WTC11 (cell line): Measurements from ENCODE around the gene PPM1E. TPM values are rescaled to one million over a fixed set of nuclear protein-coding genes. Genes with fewer than 3 reads are reported as not detected.

ENCODE experiments used
- ATAC-seq: fragments of 200-7000 bp; cut with Tn5 transposase; 2 replicates; pipeline ENCODE4 v1.10.0; 2021; ENCODE audit warnings: mild to moderate bottlenecking, moderate library complexity
- CTCF ChIA-PET: fragments of 300-600 bp; sonication (Branson Sonifier 250); formaldehyde crosslinking; loops from one replicate; lab custom pipeline; 2021; ENCODE audit warnings: antibody characterized with exemption; lab: Charles Lee
- POLR2A ChIA-PET: fragments of 350-600 bp; sonication (Branson Sonifier 250); formaldehyde crosslinking; loops from one replicate; lab custom pipeline; 2021; ENCODE audit warnings: antibody characterized with exemption; lab: Charles Lee
- DNase-seq: peaks from one replicate; pipeline ENCODE4 v3.0.0; 2021; ENCODE audit warnings: low spot score
- H3K27ac Mint-ChIP-seq: 2 replicates; pipeline ENCODE4 v1.8.0; 2021; ENCODE audit warnings: mixed read lengths
- H3K27me3 Mint-ChIP-seq: 2 replicates; pipeline ENCODE4 v1.8.0; 2021; ENCODE audit warnings: low read depth, mild to moderate bottlenecking, moderate library complexity, mixed read lengths
- H3K36me3 Mint-ChIP-seq: 2 replicates; pipeline ENCODE4 v1.8.0; 2021; ENCODE audit warnings: mixed read lengths
- H3K4me1 Mint-ChIP-seq: 2 replicates; pipeline ENCODE4 v1.8.0; 2022; ENCODE audit warnings: mixed read lengths
- H3K4me3 Mint-ChIP-seq: 2 replicates; pipeline ENCODE4 v1.8.0; 2021; ENCODE audit warnings: mild to moderate bottlenecking, moderate library complexity, mixed read lengths
- H3K9me3 Mint-ChIP-seq: 2 replicates; pipeline ENCODE4 v1.8.0; 2021; ENCODE audit warnings: mixed read lengths
- FOXJ3 ChIP-seq: sonication (generic); formaldehyde crosslinking; IDR thresholded peaks from 2 replicates; pipeline ENCODE4 v1.9.0; 2021; ENCODE audit warnings: missing genetic modification reagents, mild to moderate bottlenecking, borderline replicate concordance
- GRHL2 ChIP-seq: fragments of 250-450 bp; sonication (Bioruptor Pico); IDR thresholded peaks from 2 replicates; pipeline ENCODE4 v1.8.0; 2022; ENCODE audit warnings: mild to moderate bottlenecking, moderate library complexity; ENCODE audit not compliant: insufficient replicate concordance, severe bottlenecking
- KAT7 ChIP-seq: sonication (generic); formaldehyde crosslinking; IDR thresholded peaks from 2 replicates; pipeline ENCODE4 v1.8.1; 2023; ENCODE audit warnings: missing genetic modification reagents, mild to moderate bottlenecking, borderline replicate concordance
- MYBL2 ChIP-seq: sonication (generic); formaldehyde crosslinking; IDR thresholded peaks from 2 replicates; pipeline ENCODE4 v1.8.1; 2023; ENCODE audit warnings: mild to moderate bottlenecking, moderate library complexity, missing genetic modification reagents
- TEAD1 ChIP-seq: sonication (generic); formaldehyde crosslinking; IDR thresholded peaks from 2 replicates; pipeline ENCODE4 v1.8.0; 2022; ENCODE audit warnings: mild to moderate bottlenecking, missing genetic modification reagents
- ZBTB43 ChIP-seq: sonication (generic); formaldehyde crosslinking; IDR thresholded peaks from 2 replicates; pipeline ENCODE4 v1.8.1; 2023; ENCODE audit warnings: mild to moderate bottlenecking, missing genetic modification reagents
- ZNF138 ChIP-seq: sonication (generic); formaldehyde crosslinking; conservative IDR thresholded peaks from 2 replicates; pipeline ENCODE4 v1.8.1; 2022; ENCODE audit warnings: mild to moderate bottlenecking, moderate library complexity, missing genetic modification reagents
- ZNF263 ChIP-seq: sonication (generic); formaldehyde crosslinking; IDR thresholded peaks from 2 replicates; pipeline ENCODE4 v1.8.1; 2022; ENCODE audit warnings: low read depth, mild to moderate bottlenecking, moderate library complexity, missing genetic modification reagents
- ZNF317 ChIP-seq: sonication (generic); formaldehyde crosslinking; IDR thresholded peaks from 2 replicates; pipeline ENCODE4 v1.8.1; 2023; ENCODE audit warnings: low read depth, mild to moderate bottlenecking, moderate library complexity, missing genetic modification reagents, borderline replicate concordance
- total RNA-seq: library from RNA; stranded (reverse); gene quantifications from 3 replicates; pipeline ENCODE4 v1.2.3, GENCODE V29; 2021
- TF ChIP-seq, protein P1 (sequence below): sonication (generic); formaldehyde crosslinking; conservative IDR thresholded peaks from 2 replicates; pipeline ENCODE4 v1.8.1; 2022; ENCODE audit warnings: mild to moderate bottlenecking, missing genetic modification reagents
- TF ChIP-seq, protein P2 (sequence below): sonication (generic); formaldehyde crosslinking; IDR thresholded peaks from 2 replicates; pipeline ENCODE4 v1.8.1; 2023; ENCODE audit warnings: mild to moderate bottlenecking, moderate library complexity, missing genetic modification reagents
- TF ChIP-seq, protein P3 (sequence below): sonication (generic); formaldehyde crosslinking; IDR thresholded peaks from 2 replicates; pipeline ENCODE4 v1.8.0; 2022; ENCODE audit warnings: mild to moderate bottlenecking, missing genetic modification reagents
- TF ChIP-seq, protein P4 (sequence below): sonication (generic); formaldehyde crosslinking; IDR thresholded peaks from 2 replicates; pipeline ENCODE4 v1.8.1; 2023; ENCODE audit warnings: mild to moderate bottlenecking, missing genetic modification reagents, moderate library complexity

PPM1E gene
- total RNA-seq, 1 experiment from 2014 or later, result 8.1 TPM

DNA sequence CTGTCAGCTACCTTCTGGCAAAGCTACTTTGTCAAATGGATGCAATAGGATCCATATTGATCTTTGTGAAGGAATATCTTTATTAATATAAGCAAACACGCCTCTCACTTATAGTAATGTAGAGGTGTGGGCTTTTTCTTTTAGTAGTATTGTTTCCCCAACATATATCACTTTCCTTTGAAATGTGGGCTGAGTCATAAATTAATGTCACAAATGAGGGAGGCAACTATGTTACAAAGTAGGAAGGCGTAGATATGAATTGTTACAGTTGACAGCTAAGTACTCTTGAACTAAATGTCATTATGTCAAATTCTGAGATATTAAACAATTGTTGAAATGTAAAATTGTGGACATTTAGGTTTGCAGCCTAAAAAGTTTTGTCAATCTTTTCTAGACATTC, 2.6 kb upstream of the PPM1E start:
- no peak for DNase-seq
- CTCF ChIA-PET, result interaction anchor here (0.6 kb wide), 1 partner anchor 70 kb away, joined by 3 read pairs; no protein-coding TSS in a partner anchor
- Mint-ChIP-seq H3K4me1 (peaks cover 8% of the 10 kb centered on the region), H3K9me3 (0 out of 2 replicates have a peak, but pooled peaks cover 3% of the 10 kb centered on the region), H3K36me3 (no peaks in the 10 kb centered on the region), H3K4me3 (no peak overlapping the region), H3K27ac (no peak overlapping the region), H3K27me3 (peaks cover 40% of the 10 kb centered on the region)
- no peak for ATAC-seq
- no peak for TF ChIP-seq ZBTB43 (CRISPR knock-in tag)
- no peak for TF ChIP-seq FOXJ3 (CRISPR knock-in tag)
- TF ChIP-seq ZNF138, result no peak
- no peak for TF ChIP-seq TEAD1 (CRISPR knock-in tag)
- TF ChIP-seq, protein P1, sequence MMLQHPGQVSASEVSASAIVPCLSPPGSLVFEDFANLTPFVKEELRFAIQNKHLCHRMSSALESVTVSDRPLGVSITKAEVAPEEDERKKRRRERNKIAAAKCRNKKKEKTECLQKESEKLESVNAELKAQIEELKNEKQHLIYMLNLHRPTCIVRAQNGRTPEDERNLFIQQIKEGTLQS (CRISPR knock-in tag), result no peak
- no peak for TF ChIP-seq MYBL2 (CRISPR knock-in tag)
- no peak for TF ChIP-seq KAT7 (CRISPR knock-in tag)
- TF ChIP-seq ZNF263 (CRISPR knock-in tag), result no peak
- TF ChIP-seq, protein P2, sequence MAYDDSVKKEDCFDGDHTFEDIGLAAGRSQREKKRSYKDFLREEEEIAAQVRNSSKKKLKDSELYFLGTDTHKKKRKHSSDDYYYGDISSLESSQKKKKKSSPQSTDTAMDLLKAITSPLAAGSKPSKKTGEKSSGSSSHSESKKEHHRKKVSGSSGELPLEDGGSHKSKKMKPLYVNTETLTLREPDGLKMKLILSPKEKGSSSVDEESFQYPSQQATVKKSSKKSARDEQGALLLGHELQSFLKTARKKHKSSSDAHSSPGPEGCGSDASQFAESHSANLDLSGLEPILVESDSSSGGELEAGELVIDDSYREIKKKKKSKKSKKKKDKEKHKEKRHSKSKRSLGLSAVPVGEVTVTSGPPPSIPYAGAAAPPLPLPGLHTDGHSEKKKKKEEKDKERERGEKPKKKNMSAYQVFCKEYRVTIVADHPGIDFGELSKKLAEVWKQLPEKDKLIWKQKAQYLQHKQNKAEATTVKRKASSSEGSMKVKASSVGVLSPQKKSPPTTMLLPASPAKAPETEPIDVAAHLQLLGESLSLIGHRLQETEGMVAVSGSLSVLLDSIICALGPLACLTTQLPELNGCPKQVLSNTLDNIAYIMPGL (CRISPR knock-in tag), result no peak
- TF ChIP-seq, protein P3, sequence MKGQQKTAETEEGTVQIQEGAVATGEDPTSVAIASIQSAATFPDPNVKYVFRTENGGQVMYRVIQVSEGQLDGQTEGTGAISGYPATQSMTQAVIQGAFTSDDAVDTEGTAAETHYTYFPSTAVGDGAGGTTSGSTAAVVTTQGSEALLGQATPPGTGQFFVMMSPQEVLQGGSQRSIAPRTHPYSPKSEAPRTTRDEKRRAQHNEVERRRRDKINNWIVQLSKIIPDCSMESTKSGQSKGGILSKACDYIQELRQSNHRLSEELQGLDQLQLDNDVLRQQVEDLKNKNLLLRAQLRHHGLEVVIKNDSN, result no peak
- TF ChIP-seq GRHL2 (CRISPR knock-in tag), result no peak
- no peak for TF ChIP-seq ZNF317
- POLR2A ChIA-PET, result no interaction called here

- CTCF ChIA-PET, result interaction anchor here (0.6 to 2.1 kb wide), 5 partner anchors 44 to 236 kb away, joined by 3 to 10 read pairs (median 3); no protein-coding TSS in a partner anchor
- Mint-ChIP-seq H3K4me1 (peaks cover 8% of the 10 kb centered on the region), H3K27ac (no peak overlapping the region), H3K27me3 (peaks cover 43% of the 10 kb centered on the region), H3K9me3 (0 out of 2 replicates have a peak, but pooled peaks cover 3% of the 10 kb centered on the region), H3K4me3 (peak overlapping the region; percentile 59), H3K36me3 (no peaks in the 10 kb centered on the region)
- POLR2A ChIA-PET, result interaction anchor here (0.7 to 0.8 kb wide), 3 partner anchors 12 to 97 kb away, joined by 3 to 6 read pairs (median 4); no protein-coding TSS in a partner anchor
- TF ChIP-seq, protein P4, sequence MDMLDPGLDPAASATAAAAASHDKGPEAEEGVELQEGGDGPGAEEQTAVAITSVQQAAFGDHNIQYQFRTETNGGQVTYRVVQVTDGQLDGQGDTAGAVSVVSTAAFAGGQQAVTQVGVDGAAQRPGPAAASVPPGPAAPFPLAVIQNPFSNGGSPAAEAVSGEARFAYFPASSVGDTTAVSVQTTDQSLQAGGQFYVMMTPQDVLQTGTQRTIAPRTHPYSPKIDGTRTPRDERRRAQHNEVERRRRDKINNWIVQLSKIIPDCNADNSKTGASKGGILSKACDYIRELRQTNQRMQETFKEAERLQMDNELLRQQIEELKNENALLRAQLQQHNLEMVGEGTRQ (CRISPR knock-in tag), result peak; percentile 48; the same call in 1 of the 2 replicates
- no peak for TF ChIP-seq FOXJ3 (CRISPR knock-in tag)
- ATAC-seq (no peak), DNase-seq (no peak)
Measured at GRCh38 chr17:58755269-58755576, 431 bp upstream of the PPM1E start.

DNA sequence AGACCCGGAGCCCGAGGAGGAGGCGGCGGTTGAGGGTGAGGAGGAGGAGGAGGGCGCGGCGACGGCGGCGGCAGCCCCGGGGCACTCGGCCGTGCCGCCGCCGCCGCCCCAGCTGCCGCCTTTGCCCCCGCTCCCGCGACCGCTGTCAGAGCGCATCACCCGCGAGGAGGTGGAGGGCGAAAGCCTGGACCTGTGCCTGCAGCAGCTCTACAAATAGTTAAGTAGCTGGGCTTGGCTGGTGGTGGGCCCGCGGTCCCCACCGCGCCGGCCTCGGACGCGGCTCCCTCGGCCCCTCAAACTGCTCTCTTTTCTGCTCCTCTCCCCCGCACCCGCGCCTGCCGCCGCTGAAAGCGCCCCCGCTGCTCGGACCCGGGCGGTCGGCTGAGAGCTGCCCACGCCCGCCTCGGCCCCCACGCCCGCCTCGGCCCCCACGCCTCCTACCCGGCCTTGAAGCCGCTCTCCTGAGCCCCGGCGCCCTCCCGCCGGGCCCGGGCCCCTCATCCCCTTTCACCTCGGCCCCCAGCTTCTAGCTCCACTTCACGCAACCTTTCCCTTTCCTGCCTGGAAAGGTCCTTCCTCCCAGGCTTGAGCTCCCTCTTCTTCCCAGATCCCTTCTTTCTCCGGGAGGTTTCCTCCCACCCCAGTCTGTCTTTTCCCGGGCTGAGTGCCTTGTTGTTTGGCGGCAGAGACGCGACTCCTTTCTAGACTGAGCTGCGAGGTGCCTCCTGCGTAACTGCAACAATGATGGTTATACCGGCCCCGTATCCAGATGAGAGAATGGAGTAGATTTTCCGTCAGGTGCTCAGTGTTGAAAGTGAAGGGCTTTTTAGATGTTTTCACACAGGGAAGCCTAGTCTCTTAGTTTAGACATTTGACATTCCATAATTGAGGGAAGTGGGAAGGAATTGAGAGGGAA, 850 bp downstream of the PPM1E start:
- CTCF ChIA-PET, result interaction anchor here (1.0 to 2.1 kb wide), 3 partner anchors 10 to 249 kb away, joined by 3 to 10 read pairs (median 5); no protein-coding TSS in a partner anchor
- peak; percentile 33 for ATAC-seq
- POLR2A ChIA-PET, result no interaction called here
- peak overlapping the region; percentile 99 for H3K4me3 Mint-ChIP-seq
- peak; percentile 40 for DNase-seq
- no peak for TF ChIP-seq MYBL2 (CRISPR knock-in tag)
- 0 out of 2 replicates have a peak, but pooled peaks have one; percentile 10 for TF ChIP-seq KAT7 (CRISPR knock-in tag)
- H3K27me3 Mint-ChIP-seq, result peaks cover 43% of the 10 kb centered on the region
- no peaks in the 10 kb centered on the region for H3K36me3 Mint-ChIP-seq
- H3K4me1 Mint-ChIP-seq, result peaks cover 8% of the 10 kb centered on the region
- H3K9me3 Mint-ChIP-seq, result 0 out of 2 replicates have a peak, but pooled peaks cover 3% of the 10 kb centered on the region
- H3K27ac Mint-ChIP-seq, result no peak overlapping the region
